Stomach (tissue), 9 donors: ENCODE results near the gene ASXL3. TPM values are rescaled to one million over a fixed set of nuclear protein-coding genes. Genes with fewer than 3 reads are reported as not detected.

Source experiments
- DNase-seq, 2 donors: peaks; one replicate each; pipeline versions ENCODE4 v3.0.0 to v3.0.0-alpha.2; 2013 to 2019
- H3K27ac ChIP-seq, 5 donors: fragments of 200-600 bp in 4 of 5; sonication (generic) in 4 of 5; one replicate each; pipeline ENCODE4 v1.5.1; 2013 to 2019; ENCODE audit warnings: mild to moderate bottlenecking in 1 of 5, moderate library complexity in 1 of 5
- H3K27me3 ChIP-seq, 3 donors: fragments of 200-600 bp; sonication (generic); one replicate each; pipeline ENCODE4 v1.5.1; 2017 to 2019; ENCODE audit warnings: mixed run types in 1 of 3
- H3K36me3 ChIP-seq, 4 donors: fragments of 200-600 bp; sonication (generic); 1 replicate in 3 of 4; 2 replicates in 1 of 4; pipeline ENCODE4 v1.5.1; 2016 to 2019
- H3K4me1 ChIP-seq, 4 donors: fragments of 200-600 bp; sonication (generic); one replicate each; pipeline ENCODE4 v1.5.1; 2016 to 2019
- H3K4me3 ChIP-seq, 4 donors: fragments of 200-600 bp; sonication (generic) in 3 of 4; one replicate each; pipeline ENCODE4 v1.5.1; 2016 to 2019; ENCODE audit warnings: mild to moderate bottlenecking in 1 of 4
- H3K9me3 ChIP-seq, 4 donors: fragments of 200-600 bp; sonication (generic); one replicate each; pipeline ENCODE4 v1.5.1; 2016 to 2019
- EP300 ChIP-seq: sonication (generic); formaldehyde crosslinking; IDR thresholded peaks from one replicate; pipeline ENCODE4 v1.6.1; 2017; ENCODE audit warnings: antibody characterized with exemption
- POLR2A ChIP-seq, 4 donors: fragments of 450-650 bp; IDR thresholded peaks; one replicate each; pipeline ENCODE4 v1.6.1; 2016; ENCODE audit warnings: antibody characterized with exemption in 4 of 4, control low read depth in 2 of 4, mild to moderate bottlenecking in 1 of 4, moderate library complexity in 1 of 4
- POLR2AphosphoS5 ChIP-seq, 3 donors: sonication (generic); formaldehyde crosslinking; IDR thresholded peaks; one replicate each; pipeline ENCODE4 v1.6.1; 2016; ENCODE audit warnings: antibody characterized with exemption in 3 of 3
- WGBS, 5 donors: extraction: QIAGEN DNeasy Blood & Tissue Kit in 3 of 5; methylation state at CpG; one replicate each; pipeline versions ENCODE4 v1.1.5 to v1.1.7; 2013 to 2018; 5-methylcytosine and 5-hydroxymethylcytosine counted together
- intact Hi-C: fragments of 100-400 bp; cut with DNase I; formaldehyde crosslinking; loops from one replicate; pipeline ENCODE4 v1.15.1; 2023; ENCODE audit warnings: low total_unique reads
- polyA plus RNA-seq, 3 donors: library from polyadenylated mRNA; stranded (reverse); fragments of 200-250 nt; gene quantifications; one replicate each; pipeline ENCODE4 v1.2.3, GENCODE V29; 2013
- total RNA-seq, 5 donors: library from RNA; depleted of rRNA; stranded (reverse); fragments of >200 nt; gene quantifications; one replicate each; pipeline versions ENCODE4 v1.1.0 to v1.2.3, GENCODE V29; 2014 to 2016
- TF ChIP-seq, protein P1 (sequence below), 7 experiments: fragments of 450-650 bp in 4 of 7; fragments of 200-600 bp in 3 of 7; sonication (generic) in 3 of 7; IDR thresholded peaks; one replicate each; pipeline ENCODE4 v1.5.1; 2016 to 2019; ENCODE audit warnings: antibody characterized with exemption in 7 of 7, control low read depth in 2 of 7, mild to moderate bottlenecking in 1 of 7
- donor health status: healthy with polysubstance abuse.
- donor health status: Bipolar disorder and iron deficiency.
- donor health status: healthy.

The ASXL3 gene
- total and polyA plus RNA-seq, 8 donors, result 0.28 to 8.0 (median 1.2) TPM; not detected in 1

DNA sequence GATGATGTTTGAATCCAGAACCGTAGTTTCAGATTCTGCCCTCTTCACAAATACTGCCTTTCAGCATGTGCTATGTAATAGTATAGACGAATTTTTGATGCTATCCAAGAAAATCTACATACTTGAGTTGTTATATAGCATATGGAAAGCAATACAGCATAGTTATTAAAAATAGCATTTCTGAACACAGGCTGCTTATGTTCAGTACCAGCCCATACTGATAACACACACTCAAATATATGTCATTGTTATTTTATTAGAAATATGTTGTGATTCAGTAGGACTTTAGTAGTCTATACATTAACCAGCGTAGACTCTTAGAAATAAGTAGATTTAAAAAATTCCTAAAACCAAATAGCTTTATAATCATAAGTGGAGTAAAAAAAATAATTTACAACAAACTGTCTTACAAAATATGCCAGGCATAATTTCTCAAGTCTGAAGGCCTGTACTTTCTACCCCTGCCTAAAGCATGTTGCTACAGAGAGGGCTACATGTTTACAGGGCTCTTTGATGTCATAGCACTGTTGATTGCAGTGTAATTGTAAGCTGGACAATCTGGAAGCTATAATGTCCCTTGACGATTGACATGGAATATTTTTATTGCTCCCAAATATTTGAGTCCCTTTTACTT lies 86.3 kb downstream of the ASXL3 start:
- H3K36me3 ChIP-seq, result no peaks in the 10 kb centered on the region
- no peaks in the 10 kb centered on the region for H3K4me1 ChIP-seq
- H3K9me3 ChIP-seq, result no peaks in the 10 kb centered on the region
- H3K27ac ChIP-seq, result no peak overlapping the region
- 74 to 89% (median 80%) methylated on average over 4 of the region's 4 CpGs for WGBS, 5 donors
- no peaks in the 10 kb centered on the region for H3K27me3 ChIP-seq
- TF ChIP-seq POLR2A (IDR thresholded peaks at IDR 0.05) (no peak), EP300 (no peak), POLR2AphosphoS5 (IDR thresholded peaks at IDR 0.05) (no peak)
- TF ChIP-seq, protein P1, sequence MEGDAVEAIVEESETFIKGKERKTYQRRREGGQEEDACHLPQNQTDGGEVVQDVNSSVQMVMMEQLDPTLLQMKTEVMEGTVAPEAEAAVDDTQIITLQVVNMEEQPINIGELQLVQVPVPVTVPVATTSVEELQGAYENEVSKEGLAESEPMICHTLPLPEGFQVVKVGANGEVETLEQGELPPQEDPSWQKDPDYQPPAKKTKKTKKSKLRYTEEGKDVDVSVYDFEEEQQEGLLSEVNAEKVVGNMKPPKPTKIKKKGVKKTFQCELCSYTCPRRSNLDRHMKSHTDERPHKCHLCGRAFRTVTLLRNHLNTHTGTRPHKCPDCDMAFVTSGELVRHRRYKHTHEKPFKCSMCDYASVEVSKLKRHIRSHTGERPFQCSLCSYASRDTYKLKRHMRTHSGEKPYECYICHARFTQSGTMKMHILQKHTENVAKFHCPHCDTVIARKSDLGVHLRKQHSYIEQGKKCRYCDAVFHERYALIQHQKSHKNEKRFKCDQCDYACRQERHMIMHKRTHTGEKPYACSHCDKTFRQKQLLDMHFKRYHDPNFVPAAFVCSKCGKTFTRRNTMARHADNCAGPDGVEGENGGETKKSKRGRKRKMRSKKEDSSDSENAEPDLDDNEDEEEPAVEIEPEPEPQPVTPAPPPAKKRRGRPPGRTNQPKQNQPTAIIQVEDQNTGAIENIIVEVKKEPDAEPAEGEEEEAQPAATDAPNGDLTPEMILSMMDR (IDR thresholded peaks at IDR 0.05), result no peak
- intact Hi-C loops, result no loop called here
- no peak for DNase-seq
- no peak overlapping the region for H3K4me3 ChIP-seq

DNA sequence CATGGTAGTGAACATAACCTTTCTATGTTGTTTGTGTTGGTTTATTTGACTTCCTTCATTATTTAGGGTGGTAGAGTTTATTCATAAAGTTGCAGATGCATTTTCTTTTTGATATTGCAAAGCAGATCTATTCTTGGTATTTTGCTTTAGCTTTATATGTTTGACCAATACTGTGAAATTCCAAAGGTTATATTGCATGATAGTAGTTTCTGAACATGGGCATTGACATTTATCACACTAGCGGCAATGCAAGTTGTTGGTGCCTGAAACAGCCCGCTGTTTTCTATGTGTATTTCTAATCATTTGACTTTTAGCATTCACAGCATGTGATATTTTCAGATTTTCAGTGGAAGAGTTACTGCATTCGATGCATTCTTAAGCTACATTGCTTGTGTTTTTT lies 87.2 kb downstream of the ASXL3 start:
- Histone ChIP-seq H3K9me3 (no peaks in the 10 kb centered on the region), H3K4me3 (no peak overlapping the region), H3K27ac (no peak overlapping the region), H3K4me1 (no peaks in the 10 kb centered on the region), H3K36me3 (no peaks in the 10 kb centered on the region), H3K27me3 (no peaks in the 10 kb centered on the region)
- 86 to 95% (median 92%) methylated on average over 3 of the region's 3 CpGs for whole genome bisulfite sequencing, 5 donors
- intact Hi-C loops, result no loop called here
- no peak for TF ChIP-seq POLR2A (IDR thresholded peaks at IDR 0.05)
- no peak for TF ChIP-seq EP300
- no peak for TF ChIP-seq POLR2AphosphoS5 (IDR thresholded peaks at IDR 0.05)
- TF ChIP-seq, protein P1 (IDR thresholded peaks at IDR 0.05), result no peak
- no peak for DNase-seq

DNA sequence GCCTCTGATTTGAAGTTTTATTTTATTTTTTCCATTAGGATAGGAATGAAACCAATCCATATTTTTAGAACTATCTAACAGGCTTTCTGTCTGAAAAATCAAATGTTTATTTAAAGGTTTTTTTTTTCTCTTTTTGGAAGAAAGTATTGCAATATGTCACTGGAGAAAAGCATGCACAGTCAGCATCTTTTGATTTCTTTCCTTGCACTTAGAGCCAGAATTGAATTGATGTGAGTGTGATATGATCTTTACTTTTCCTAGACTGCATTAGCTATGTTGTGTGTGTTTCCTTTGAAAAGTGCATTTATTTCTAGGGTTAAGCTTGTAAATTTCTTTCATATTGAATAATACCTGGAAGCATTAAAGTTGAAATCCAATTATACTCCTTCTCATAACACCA lies 87.6 kb downstream of the ASXL3 start:
- TF ChIP-seq POLR2A (IDR thresholded peaks at IDR 0.05) (no peak), POLR2AphosphoS5 (IDR thresholded peaks at IDR 0.05) (no peak), EP300 (no peak)
- TF ChIP-seq, protein P1 (IDR thresholded peaks at IDR 0.05), result no peak
- Histone ChIP-seq H3K9me3 (no peaks in the 10 kb centered on the region), H3K4me3 (no peak overlapping the region), H3K36me3 (no peaks in the 10 kb centered on the region), H3K4me1 (no peaks in the 10 kb centered on the region), H3K27ac (no peak overlapping the region), H3K27me3 (no peaks in the 10 kb centered on the region)
- intact Hi-C loops, result no loop called here
- no peak for DNase-seq

DNA sequence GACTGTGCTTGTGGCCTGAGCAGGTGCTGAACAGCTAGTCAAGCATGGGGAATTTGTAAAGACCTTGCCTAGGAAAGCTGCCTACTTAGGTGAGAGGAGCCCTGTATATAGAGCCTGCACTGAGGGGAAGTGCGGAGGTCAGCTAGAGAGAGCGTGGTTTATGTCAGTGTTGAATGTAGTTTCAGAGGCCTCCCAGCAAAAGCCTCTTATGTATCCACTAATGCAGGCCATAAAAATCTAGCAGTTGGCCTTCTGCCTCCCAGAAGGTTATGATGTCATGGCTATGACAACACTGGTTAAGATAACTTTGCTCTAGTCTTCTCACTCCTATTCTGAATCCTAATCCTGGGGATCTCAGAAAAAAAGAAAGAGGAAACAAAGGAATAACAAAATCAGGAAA lies 88.9 kb downstream of the ASXL3 start:
- TF ChIP-seq, protein P1 (IDR thresholded peaks at IDR 0.05), result no peak
- TF ChIP-seq POLR2A (IDR thresholded peaks at IDR 0.05) (no peak), POLR2AphosphoS5 (IDR thresholded peaks at IDR 0.05) (no peak), EP300 (no peak)
- peak in 1 of 2 donors; percentile 16 for DNase-seq
- Histone ChIP-seq H3K36me3 (no peaks in the 10 kb centered on the region), H3K9me3 (no peaks in the 10 kb centered on the region), H3K4me3 (no peak overlapping the region), H3K4me1 (no peaks in the 10 kb centered on the region), H3K27ac (no peak overlapping the region), H3K27me3 (no peaks in the 10 kb centered on the region)
- intact Hi-C loops, result no loop called here
- 93 to 99% (median 96%) methylated on average over 2 of the region's 2 CpGs for WGBS, 5 donors
